CD4-positive, alpha-beta T cell treated with Interleukin-17A for 4 hours (primary cell): ENCODE results near the gene OPCML.

Experiments used
- DNase-seq: peaks from one replicate; pipeline ENCODE4 v3.0.0-alpha.2; 2020; ENCODE audit warnings: mixed read lengths

The OPCML gene

DNA sequence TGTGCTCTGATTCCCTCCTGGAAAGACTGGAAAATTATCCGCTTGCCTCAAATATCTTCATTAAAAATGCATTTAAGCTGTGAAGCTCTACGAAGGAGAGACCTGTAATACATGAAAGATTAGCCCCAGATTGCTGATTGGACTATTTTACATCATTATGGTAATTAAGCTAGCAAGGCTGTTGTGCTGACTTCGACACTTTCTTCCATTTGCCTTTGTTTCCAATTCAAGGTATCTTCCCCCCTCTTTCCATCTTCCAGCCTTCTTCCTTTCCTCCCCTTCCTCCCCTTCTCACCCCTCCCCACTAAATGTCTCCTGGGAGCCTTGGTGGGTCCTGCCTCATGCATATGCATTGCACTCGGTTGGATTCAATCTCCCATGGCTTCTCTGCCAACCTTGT lies 710.8 kb downstream of the OPCML start:
- DNase-seq = no peak

DNA sequence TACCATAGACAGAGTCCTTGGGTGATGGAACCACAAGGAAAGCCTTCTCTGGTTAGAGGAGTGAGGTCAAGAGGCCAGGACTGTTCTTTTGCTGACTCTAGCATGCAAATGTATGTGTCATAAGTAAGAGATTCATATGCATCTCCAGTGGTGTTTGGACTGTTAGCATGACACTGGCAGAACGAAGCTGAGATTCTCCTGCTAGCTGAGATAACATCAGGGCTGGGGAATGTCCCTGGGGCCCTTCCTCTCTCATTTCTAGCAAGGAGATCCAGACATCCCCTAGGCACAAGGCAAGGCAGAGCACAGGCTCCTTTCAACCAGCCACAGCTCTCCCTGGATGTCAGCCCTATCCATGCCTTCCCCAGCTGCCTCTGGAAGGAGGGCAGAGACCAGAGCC lies 711.3 kb downstream of the OPCML start:
- no peak for DNase-seq

DNA sequence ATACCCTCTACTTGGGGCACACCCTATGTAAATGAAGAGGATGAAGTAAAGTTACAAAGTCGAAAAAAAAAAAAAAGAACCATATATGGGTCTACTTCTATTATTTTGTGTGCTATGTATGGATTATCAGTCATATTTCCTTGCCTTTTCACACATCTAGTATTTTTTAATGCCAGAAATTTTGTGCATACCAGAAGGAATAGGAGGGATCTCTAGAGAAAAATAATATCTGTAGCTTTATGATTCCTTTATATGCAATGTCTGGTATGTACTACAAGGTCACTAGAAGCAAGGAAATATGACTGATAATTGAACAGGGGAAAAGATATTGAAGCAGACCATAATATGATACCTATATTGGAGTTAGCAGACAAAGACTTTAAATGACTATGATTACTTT lies 713.4 kb downstream of the OPCML start:
- no peak for DNase-seq

DNA sequence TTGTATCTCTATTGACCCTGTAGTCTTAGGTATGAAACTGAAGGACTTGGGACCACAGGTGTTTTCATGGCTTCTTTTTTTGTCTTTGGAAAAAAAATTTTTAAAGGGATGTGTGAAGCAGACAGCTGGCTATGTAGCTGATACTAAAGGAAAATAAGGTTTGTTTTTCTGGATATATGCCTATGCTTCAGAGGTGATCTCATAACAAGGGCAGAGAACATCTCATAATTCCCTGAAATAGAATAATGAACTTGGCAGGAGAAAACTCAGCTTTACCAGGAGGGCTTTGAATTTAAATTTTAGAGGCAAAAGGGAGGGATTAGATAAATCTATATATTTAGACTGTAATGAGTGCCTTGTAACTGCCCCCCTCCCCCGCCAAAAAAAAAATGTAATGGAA lies 714.9 kb downstream of the OPCML start:
- no peak for DNase-seq

DNA sequence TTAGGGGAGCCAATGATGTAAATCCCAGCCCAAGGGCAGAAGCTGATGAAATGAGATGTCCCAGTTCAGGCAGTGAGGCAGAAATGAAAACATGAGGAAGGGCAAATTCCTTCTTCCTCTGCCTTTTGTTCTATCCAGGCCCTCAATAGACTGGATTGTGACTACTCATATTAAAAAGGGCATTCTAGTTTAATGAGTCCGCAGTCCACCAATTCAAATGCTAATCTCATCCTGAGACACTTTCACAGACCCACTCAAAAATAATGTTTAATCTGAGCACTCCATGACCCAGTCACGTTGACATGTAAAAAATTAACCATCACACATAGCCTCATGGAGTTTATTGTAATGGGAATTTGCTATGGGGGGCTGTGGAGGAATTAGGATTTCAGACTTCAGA lies 717.9 kb downstream of the OPCML start:
- no peak for DNase-seq

- DNase-seq = no peak
Measured at GRCh38 chr11:132811649-132812048, 720.7 kb downstream of the OPCML start.

DNA sequence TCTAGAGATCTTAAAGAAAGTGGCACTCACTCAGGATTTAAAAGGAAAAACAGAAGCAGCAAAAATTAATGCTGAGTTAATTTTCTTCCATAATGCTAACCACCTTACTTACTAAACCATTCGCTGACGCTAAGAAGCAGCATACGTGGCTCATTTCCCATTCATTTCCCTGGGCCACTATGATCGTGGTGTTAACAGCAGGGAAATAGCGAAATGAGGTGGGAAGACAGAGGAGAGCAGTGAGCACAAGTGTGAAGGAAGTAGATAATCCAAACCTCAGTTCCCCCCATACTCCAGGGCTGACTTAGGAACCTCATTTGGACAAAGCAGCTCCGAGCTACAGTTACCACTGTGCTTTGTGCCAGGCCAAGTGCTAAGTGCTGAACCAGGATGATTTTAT lies 723.2 kb downstream of the OPCML start:
- DNase-seq = no peak

GRCh38 chr11:132804258-132804657 lies 728.0 kb downstream of the OPCML start:
- DNase-seq = no peak

- no peak for DNase-seq
Measured at GRCh38 chr11:132803436-132803835, 728.9 kb downstream of the OPCML start.

DNA sequence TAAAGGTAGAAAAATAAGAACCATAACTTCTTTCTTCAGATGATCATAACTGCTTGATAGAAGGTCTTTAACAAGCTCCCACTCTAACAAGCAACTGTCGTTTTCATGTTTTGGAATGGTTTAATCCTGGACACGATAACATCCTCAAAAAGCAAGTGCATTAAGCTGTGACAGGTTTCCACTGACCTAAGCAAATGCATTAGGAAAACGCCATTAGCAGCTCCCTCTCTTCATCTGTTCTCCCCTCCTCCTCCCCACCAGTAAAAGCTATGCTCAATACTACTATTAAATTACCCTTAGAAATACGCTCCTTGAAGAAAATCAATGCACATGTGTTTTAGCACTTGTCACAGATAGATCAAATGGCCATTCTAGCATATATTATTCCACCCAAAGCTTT lies 729.4 kb downstream of the OPCML start:
- DNase-seq = no peak

- DNase-seq = no peak
Measured at GRCh38 chr11:132793831-132794230, 738.5 kb downstream of the OPCML start.

DNA sequence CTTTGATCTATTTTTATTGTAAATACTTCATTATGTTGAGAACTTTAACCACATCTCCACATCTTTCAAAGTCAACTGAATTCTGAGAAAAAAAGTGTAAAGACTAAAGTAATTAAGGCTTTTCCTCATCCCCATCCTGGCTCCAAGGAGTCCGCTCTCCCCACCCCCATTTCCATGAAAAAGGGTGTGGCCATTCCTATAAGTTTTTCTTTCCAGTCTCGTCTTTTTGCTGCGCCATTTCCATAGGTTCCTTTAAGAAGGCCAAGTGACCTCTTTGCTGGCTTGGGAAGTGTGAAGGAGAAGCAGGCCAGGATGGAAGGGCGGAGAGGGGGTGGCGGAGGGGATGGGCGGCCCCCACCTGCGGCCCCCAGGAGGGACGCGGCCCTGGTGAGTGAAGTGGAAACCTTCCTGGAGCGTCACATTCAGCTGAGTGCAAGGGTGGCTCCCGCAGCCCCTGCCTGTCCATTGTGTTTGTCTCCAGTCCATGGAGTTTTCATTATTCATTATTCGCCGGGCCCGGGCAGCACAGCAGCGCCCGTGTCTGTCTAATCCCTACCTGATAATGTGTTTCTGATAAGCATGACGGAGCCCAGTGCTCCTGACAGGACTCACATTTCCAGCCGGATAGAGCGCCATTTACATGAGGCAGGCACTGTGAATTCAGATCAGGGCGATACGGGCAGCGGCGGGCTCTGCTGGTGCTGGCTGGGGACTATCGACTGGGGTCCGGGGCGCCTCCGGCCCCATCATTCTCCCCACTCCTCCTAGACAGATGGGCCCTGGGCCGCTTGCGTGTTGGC lies 739.8 kb downstream of the OPCML start:
- DNase-seq = no peak

DNA sequence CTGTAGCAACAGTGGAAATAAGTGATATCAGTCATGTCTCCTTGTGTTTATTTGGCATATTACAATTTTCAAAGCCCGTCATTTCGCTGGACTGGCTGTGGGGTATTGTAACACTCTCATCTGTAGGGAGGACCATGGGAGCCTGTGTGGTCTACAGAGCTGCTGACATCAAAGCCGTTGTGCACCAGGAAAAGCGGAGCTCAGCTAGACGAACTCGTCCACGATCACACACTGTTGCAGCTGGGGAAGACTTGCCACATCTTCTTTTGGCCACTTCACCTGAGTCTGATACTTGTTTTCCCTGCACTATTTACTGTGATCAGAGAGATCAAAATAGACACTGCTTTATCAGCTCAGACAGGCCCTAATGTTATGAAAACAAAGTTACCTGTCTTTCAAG lies 741.3 kb downstream of the OPCML start:
- no peak for DNase-seq

GRCh38 chr11:132790466-132790865 lies 741.8 kb downstream of the OPCML start:
- DNase-seq = no peak

- DNase-seq = no peak
Measured at GRCh38 chr11:132788816-132789325, 743.4 kb downstream of the OPCML start.

DNA sequence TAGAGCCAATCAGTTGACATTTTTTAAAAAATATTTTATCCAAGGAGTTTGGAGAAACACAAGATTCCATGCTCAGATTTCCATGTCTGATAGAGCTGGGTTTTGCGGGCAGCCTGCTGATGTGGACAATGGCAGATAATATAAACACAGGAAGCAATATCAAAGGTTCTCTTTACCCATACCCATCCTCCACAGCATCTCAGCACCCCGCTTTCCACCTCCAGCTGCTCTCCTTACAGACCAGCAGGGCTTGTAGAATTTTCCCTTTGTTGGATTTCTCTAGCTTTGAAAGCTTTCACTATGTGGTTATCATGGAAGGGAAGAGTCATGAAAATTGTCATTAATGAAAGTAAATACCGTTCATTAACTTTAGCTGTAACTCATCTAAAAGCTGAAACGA lies 746.4 kb downstream of the OPCML start:
- no peak for DNase-seq

DNA sequence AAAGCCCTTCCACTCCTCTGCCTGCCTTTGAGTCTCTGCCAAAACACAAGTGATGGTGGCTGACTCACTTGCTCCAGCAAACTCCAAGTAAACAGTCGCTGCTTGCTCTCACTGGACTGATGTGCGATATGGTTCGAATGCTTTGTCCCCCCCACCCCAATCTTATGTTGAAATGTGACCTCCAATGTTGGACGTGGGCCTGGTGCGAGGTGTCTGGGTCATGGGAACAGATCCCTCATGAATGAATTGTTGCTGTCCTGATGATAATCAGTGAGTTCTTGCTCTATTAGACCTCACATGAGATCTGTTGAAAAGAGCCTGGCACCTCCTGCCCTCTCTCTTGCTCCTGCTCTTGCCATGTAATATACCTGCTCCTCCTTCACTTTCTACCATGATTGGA lies 747.9 kb downstream of the OPCML start:
- DNase-seq = no peak

- DNase-seq = no peak
Measured at GRCh38 chr11:132782102-132782501, 750.2 kb downstream of the OPCML start.

GRCh38 chr11:132780046-132780445 lies 752.3 kb downstream of the OPCML start:
- no peak for DNase-seq

DNA sequence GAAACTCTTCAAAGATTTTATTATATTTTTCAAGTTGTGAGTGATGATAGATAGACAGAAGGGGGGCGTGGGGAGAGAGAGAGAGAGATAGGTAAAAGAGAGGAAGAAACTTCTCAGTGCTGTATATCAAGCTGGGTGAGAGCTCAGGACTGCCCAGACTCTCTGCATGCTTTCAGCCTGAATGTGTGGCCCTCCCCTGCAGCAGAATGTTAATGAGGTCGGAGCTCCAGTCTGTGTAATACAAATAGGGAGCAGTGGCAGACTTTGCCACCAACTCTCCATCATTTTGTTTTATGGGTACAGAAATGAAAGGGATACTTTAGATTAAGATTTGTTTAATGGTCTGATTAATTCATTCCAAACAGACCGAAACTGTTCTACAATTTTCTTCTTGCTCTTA lies 752.8 kb downstream of the OPCML start:
- no peak for DNase-seq

DNA sequence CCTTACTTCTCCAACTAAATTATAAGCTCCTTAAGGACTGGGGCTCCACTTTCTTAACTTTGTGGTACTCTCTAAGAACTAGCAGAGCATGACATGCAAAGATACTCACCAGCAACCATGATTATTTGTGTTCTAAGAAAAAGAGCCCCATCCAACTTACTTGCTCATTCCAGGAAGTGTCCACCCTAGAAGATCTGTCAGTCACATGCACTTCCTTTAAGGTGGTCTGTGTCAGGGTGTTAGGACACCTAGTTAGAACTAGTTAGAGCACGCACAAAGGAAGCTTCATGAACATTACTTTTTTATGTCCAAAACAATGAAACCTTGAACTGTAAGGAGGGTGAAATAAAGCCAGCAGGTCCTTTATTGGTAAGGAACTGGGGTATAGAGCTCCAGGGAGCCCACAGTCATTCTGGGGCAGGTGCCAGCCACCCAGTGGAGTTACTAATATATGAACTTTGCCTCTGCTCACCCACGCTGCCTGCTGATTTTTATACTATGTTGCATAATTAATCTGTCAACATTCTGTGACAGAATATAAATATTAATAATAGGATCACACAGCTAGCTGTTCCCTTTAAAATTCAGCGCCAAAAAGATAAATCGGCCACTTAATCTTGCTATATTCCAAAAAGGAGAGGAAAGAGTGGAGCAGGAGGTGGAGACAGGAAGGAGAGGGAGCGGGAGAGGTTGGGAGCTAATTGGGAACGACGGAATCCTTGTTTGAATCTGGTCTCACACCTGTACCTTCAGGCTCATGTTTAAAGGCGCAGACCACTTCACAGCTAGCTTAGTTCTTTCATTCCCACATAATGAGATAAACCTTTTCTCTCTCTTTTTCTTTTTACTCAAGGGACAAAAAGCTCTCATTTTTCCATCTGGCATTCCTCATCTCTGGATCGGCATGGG lies 755.0 kb downstream of the OPCML start:
- DNase-seq = no peak

DNA sequence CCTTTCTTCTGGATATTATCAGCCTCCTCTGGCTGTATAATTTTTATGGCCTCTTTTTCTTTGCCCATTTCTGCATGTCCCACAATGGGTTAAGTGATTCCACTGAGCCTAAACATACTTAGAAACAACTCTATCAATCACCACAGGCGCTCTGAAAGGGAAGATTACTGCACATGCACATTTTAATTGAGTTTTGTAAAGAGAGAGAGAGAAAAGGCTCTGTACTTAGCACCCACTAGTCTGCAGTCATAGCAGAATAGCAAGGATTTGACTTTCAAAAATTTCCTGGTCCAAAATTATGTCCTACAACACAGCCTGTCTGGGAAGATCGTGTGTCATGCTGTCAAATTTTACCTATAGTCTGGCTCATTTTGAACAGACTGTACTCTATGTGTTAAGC lies 758.5 kb downstream of the OPCML start:
- DNase-seq = no peak

GRCh38 chr11:132772703-132773545 lies 759.4 kb downstream of the OPCML start:
- no peak for DNase-seq
